GM10266 (cell line): Measurements from ENCODE around the gene SMIM12.
"Not testable (repeated sequence)": the region's sequence is repeated elsewhere in the genome, so short reads cannot be mapped to it uniquely, and the experiment has no call there.

Experiments used
- DNase-seq: peaks from one replicate; pipeline ENCODE4 v3.0.0; 2012; ENCODE audit errors: extremely low spot score
- TF ChIP-seq, protein P1 (sequence below): IDR thresholded peaks from 2 replicates; pipeline ENCODE4 v1.5.1; 2012; ENCODE audit warnings: mild to moderate bottlenecking, low read depth; ENCODE audit not compliant: control insufficient read depth, insufficient read depth; ENCODE audit errors: missing control alignments

Gene SMIM12

DNA sequence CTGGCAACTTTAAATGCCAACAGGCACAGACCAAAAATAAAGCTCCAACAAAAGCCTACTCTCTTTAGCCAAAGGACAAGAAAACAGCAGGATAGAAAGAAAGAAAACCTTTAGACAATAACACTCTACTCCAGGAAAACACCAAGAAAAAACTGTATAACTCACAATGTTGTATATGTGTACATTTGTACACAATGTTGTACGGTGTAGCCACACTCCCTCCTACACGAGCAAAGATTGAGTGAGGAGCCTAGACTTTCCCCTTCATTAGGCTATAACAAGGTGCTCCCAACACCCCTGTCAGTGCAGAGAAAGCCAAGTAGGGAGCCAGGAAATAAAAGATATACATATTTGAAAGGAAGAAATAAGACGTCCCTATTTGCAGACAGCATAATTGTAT, 42.8 kb downstream of the SMIM12 start:
- DNase-seq = no peak

DNA sequence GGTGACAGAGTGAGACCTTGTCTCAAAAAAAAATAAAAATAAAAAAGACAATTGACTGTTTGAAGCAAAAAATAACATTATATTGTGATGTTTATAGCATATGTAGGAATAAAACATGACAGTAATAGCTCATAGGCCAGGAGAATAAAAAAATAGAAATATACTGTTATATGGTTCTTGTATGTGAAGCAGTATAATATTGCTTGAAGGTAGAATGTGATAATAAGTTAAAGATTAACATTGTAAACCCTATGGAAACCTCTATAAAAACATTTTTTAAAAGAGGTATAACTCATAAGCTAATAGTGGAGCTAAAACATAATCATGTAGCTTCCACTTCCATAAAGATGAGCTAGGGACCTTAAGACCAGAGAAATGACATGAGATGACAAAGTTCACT, 43.2 kb downstream of the SMIM12 start:
- TF ChIP-seq, protein P1, sequence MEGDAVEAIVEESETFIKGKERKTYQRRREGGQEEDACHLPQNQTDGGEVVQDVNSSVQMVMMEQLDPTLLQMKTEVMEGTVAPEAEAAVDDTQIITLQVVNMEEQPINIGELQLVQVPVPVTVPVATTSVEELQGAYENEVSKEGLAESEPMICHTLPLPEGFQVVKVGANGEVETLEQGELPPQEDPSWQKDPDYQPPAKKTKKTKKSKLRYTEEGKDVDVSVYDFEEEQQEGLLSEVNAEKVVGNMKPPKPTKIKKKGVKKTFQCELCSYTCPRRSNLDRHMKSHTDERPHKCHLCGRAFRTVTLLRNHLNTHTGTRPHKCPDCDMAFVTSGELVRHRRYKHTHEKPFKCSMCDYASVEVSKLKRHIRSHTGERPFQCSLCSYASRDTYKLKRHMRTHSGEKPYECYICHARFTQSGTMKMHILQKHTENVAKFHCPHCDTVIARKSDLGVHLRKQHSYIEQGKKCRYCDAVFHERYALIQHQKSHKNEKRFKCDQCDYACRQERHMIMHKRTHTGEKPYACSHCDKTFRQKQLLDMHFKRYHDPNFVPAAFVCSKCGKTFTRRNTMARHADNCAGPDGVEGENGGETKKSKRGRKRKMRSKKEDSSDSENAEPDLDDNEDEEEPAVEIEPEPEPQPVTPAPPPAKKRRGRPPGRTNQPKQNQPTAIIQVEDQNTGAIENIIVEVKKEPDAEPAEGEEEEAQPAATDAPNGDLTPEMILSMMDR = no peak
- DNase-seq = no peak

More for the DNA sequence above, 42.8 kb downstream of the SMIM12 start:
- TF ChIP-seq, protein P1 = no peak

DNA sequence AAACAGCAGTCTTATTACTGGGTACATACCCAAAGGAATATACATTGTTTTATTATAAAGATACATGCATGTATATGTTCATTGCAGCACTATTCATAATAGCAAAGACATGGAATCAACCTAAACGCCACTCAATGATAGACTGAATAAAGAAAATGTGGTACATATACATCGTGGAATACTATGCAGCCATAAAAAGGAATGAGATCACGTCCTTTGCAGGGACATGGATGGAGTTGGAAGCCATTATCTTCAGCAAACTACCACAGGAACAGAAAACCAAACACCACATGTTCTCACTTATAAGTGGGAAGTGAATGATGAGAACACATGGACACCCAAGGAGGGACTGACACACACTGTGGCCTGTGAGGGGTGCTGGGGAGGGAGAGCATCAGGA, 48.8 kb downstream of the SMIM12 start:
- DNase-seq = not testable (repeated sequence)

DNA sequence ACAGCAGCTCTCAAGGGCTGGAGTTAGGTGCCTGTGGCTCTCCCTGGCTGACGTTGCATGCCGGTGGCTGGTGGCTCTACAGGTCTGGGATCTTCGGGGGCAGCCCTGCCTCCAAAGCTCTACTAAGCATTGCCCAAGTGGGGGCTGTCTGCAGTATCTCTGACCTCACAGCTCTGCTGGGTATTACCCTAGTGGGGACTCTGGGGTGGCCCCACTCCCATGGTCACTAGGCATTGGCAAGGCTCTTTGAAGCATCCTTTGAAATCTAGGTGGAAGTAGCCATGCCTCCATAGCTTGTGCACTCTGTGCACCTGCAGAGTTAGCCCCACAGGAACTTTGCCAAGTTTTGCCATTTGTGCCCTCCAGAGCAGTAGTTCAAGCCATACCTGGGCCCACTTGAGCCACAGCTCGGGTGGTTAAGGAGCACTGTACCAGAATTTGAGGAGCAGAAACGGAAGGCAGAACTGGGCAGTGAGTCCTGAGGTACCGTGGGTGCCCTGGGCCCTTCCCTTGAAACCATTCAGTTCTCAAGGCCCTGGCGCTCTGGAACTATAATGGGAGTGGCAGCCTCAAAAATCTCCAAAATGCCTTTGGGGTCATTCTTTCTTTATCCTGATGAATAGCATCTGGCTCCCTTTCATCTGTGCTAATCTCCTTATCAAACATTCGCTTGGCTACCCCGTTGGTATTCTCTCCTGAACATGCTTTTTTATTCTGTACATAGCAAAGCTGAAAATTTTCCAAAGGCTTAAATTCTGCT, 51.3 kb downstream of the SMIM12 start:
- no peak for DNase-seq
- TF ChIP-seq, protein P1 = no peak

DNA sequence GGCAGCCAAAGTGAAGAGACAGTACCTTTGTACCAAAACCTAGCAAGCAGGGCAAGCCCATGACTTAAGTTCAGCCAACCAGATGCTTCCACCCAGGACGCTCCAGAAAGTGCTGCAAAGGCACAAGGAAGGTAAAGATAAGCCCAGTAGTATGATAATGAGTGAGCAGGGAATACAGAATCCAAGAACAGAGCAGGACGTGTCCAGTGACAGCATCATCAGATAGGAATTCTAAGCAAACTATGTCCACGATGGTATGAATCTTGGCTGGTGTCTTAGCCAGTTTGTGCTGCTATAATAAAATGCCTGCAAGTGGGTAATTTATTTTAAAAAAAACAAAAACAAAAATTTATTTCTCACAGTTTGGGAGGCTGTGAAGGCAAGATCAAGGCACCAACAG, 53.2 kb downstream of the SMIM12 start:
- TF ChIP-seq, protein P1 = no peak
- no peak for DNase-seq

DNA sequence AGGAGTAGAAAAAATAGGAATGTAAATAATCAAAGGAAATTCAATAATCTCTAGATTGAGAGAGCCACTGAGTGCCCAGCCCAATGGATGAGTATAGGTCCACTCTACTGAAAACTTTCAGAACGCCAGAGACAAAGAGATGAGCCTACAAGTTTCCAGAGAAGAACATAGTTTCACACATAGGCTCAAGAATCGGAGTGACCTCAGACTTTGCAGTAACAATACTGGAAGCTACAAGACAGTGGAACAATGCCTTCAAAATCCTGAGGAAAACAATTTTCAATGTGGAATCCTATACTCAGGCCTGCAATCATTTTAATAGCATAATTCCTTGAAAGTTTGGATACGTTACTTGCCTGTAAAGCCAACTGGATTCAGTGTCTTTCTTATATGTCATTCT, 55.8 kb downstream of the SMIM12 start:
- TF ChIP-seq, protein P1 = no peak
- DNase-seq = no peak
